ENCODE results near the gene HHATL.

The HHATL gene

GRCh38 chr3:42684632-42685362 is 17.8 kb downstream of the HHATL start:
- DNase-seq (ENCODE audit: low spot score) = no peak

GRCh38 chr3:42683875-42684598 is 18.6 kb downstream of the HHATL start:
- DNase-seq (ENCODE audit: low spot score) = peak; percentile 87

- DNase-seq (ENCODE audit: low spot score) = no peak
These were observed 20.1 kb downstream of the HHATL start for GRCh38 chr3:42682301-42683070.

- no peak for DNase-seq (ENCODE audit: low spot score)
These were observed 21.1 kb downstream of the HHATL start for GRCh38 chr3:42681361-42682038.

- no peak for DNase-seq (ENCODE audit: low spot score)
These were observed 21.8 kb downstream of the HHATL start for GRCh38 chr3:42680806-42681205.

GRCh38 chr3:42680271-42680670 is 22.3 kb downstream of the HHATL start:
- no peak for DNase-seq (ENCODE audit: low spot score)

GRCh38 chr3:42678447-42678846 is 24.2 kb downstream of the HHATL start:
- DNase-seq (ENCODE audit: low spot score) = no peak

GRCh38 chr3:42675909-42676308 is 26.7 kb downstream of the HHATL start:
- DNase-seq (ENCODE audit: low spot score) = no peak

- no peak for DNase-seq (ENCODE audit: low spot score)
These were observed 28.5 kb downstream of the HHATL start for GRCh38 chr3:42674146-42674545.

- DNase-seq (ENCODE audit: low spot score) = no peak
These were observed 29.5 kb downstream of the HHATL start for GRCh38 chr3:42673082-42673481.

GRCh38 chr3:42672515-42672914 is 30.1 kb downstream of the HHATL start:
- DNase-seq (ENCODE audit: low spot score) = no peak

GRCh38 chr3:42670670-42671069 is 31.9 kb downstream of the HHATL start:
- no peak for DNase-seq (ENCODE audit: low spot score)

- DNase-seq (ENCODE audit: low spot score) = no peak
These were observed 32.5 kb downstream of the HHATL start for GRCh38 chr3:42670051-42670576.

GRCh38 chr3:42668793-42669217 is 33.8 kb downstream of the HHATL start:
- no peak for DNase-seq (ENCODE audit: low spot score)

GRCh38 chr3:42668413-42668760 is 34.2 kb downstream of the HHATL start:
- no peak for DNase-seq (ENCODE audit: low spot score)

- no peak for DNase-seq (ENCODE audit: low spot score)
These were observed 34.8 kb downstream of the HHATL start for GRCh38 chr3:42667523-42668412.

- no peak for DNase-seq (ENCODE audit: low spot score)
These were observed 35.5 kb downstream of the HHATL start for GRCh38 chr3:42667096-42667522.

GRCh38 chr3:42666577-42666998 is 36.0 kb downstream of the HHATL start:
- DNase-seq (ENCODE audit: low spot score) = no peak

GRCh38 chr3:42666022-42666421 is 36.6 kb downstream of the HHATL start:
- DNase-seq (ENCODE audit: low spot score) = no peak

- DNase-seq (ENCODE audit: low spot score) = peak; percentile 4
These were observed 37.3 kb downstream of the HHATL start for GRCh38 chr3:42665050-42665878.

Data from Ammon's horn (tissue), 1 donor.